Hypothalamus (tissue), 51 donors: ENCODE results near the gene STX2.
"Not testable (repeated sequence)": the region's sequence is repeated elsewhere in the genome, so short reads cannot be mapped to it uniquely, and the experiment has no call there.

Source experiments
- DNase-seq, 51 donors: peaks; one replicate each; lab custom pipeline; 2025; lab: John Stamatoyannopoulos, UW

STX2 gene

GRCh38 chr12:130870442-130871285, 31.6 kb upstream of the STX2 start:
- DNase-seq: peak in 50 of 51 donors; percentile 8 to 85 (median 54)

GRCh38 chr12:130868412-130868811, 29.4 kb upstream of the STX2 start:
- no peak for DNase-seq

- no peak for DNase-seq
These were observed 24.2 kb upstream of the STX2 start for GRCh38 chr12:130863298-130863697.

- DNase-seq: not testable (repeated sequence)
These were observed 23.7 kb upstream of the STX2 start for GRCh38 chr12:130862771-130863170.

DNA sequence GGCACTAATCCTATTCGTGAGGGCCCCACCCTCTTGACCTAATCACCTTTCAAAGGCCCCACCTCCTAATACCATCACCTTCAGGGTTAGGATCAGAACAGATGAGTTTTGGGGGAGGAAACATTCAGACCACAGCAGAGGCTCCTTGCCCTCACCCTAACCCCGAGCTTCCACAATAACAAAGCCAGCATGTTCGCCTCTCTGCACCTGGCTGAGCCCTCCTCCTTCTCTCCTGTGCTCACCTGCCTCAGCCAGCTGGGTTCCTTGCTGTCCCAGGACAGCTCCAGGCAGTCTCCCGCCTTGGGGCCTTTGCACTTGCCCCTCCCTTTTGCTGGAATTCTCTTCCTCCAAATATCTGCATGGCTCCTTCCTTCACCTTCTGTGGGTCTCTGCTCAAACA, 23.1 kb upstream of the STX2 start:
- DNase-seq: no peak

- DNase-seq: no peak
These were observed 21.3 kb upstream of the STX2 start for GRCh38 chr12:130860311-130860710.

- no peak for DNase-seq
These were observed 20.1 kb upstream of the STX2 start for GRCh38 chr12:130859161-130859560.

DNA sequence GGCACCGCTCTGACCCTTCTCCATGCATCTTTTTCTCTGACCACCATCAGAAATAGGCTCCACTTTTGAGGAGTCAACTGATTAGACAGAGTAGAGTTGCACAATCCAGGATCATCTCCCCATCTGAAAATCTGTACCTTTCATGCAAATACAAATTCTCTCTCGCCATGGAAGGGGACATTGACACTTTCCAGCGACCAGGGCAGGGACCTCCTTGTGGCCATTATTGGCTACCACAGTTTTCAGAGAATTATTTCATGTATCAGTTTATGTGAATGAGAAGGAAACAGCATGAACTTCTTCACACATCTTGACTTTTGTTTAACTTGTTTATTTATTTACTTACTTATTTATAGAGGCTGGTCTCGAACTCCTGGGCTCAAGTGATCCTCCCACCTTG, 19.0 kb upstream of the STX2 start:
- no peak for DNase-seq

DNA sequence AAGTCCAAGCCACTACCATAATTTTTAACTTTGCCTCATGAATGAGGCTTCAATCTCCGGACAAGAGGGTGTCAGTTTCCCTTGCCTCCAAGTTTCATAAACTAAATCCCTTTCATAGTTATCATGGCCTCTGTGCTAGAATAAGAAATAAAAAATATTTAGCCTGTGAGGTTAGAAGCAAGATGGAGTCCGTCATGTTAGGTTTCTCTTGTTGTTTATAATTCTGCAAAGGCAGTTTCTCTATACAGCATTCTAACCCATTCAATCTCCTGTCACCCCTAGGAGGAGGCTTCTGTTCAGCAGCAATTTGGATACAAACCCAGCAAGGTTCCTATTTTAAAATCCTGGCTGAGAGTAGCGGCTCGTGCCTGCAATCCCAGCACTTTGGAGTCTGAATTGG, 17.0 kb upstream of the STX2 start:
- DNase-seq: no peak

DNA sequence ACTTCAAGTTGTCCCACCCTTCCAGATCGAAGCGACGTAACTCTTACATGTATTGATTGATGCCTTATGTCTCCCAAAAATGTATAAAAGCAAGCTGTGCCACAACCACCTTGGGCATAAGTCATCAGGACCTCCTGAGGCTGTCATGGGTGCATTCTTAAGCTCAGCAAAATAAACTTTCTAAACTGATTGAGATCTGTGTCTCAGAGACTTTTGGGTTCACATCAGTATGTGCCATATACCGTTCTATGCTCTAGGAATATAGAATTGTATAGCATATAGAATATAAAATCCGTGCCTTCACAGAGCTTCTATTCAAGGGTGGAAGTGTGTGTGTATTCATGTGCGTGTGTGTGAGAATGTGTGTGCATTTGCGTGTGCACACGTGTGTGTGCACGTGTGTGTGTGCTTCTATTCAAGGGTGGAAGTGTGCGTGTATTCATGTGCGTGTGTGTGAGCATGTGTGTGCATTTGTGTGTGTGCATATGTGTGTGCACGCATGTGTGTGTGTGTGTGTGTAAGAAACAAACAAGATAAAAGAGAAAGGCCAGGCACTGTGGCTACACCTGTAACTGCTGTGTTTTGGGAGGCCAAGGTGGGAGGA, 11.5 kb upstream of the STX2 start:
- no peak for DNase-seq

- DNase-seq: no peak
These were observed 10.7 kb upstream of the STX2 start for GRCh38 chr12:130849561-130850417.

DNA sequence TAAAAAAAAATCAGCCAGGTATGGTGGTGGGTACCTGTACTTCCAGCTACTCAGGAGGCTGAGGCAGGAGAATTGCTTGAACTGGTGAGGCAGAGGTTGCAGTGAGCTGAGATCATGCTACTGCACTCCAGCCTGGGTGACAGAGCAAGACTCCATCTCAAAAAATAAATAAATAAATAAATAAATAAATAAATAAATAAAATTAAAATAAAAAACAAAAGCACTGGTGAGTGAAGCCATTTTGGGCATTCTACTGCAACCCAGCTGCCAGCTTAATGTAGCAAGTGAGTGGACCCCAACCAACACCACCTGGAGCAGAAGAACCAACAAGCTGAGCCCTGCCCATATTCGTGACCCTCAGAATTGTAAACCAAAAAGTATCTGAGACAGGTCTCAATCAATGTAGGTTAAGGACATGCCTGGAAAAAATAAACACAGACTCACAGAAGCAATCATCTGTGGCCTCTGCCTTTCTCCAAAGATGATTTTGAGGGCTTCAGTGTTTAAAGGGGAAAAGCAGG, 9.8 kb upstream of the STX2 start:
- DNase-seq: not testable (repeated sequence)

GRCh38 chr12:130848105-130848504, 9.1 kb upstream of the STX2 start:
- not testable (repeated sequence) for DNase-seq

GRCh38 chr12:130847112-130847511, 8.1 kb upstream of the STX2 start:
- DNase-seq: no peak

DNA sequence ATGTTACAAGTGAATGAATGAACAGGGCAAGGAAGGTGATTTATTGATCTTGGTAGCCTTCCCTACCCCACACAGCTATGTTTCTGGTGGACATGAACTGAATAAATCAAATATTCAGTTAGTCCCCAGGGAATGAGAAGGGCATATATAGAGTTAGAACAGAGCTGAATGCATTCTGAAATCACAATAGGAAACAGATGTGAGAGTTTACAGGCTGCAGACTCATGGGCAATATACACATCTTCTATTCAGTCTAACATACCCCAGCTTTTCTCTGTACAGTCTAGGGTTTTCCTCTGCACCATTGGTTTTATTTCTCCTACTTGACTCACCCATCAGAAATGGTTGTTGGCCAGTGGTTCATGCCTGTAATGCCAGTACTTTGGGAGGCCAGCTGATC, 7.3 kb upstream of the STX2 start:
- DNase-seq: no peak

- no peak for DNase-seq
These were observed 837 bp upstream of the STX2 start for GRCh38 chr12:130839770-130840404.

GRCh38 chr12:130838284-130838950, 633 bp downstream of the STX2 start:
- peak in 15 of 51 donors; percentile 6 to 64 (median 39) for DNase-seq

- DNase-seq: no peak
These were observed 3.6 kb downstream of the STX2 start for GRCh38 chr12:130835436-130835835.

DNA sequence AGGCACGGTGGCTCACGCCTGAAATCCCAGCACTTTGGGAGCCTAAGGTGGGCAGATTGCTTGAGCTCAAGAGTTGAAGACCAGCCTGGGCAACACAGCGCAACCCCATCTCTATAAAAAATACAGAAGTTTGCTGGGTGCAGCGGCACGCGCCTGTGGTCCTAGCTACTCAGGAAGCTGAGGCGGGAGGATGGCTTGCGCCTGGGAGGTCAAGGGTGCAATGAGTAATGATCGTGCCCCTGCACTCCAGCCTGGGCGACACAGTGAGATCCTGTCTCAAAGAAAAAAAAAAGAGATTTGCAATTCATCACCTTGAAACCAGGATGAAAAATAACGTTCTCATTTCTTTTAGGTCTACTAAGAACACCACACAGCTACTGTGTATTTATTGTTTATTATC, 4.0 kb downstream of the STX2 start:
- DNase-seq: no peak
